Measurements from ENCODE around the gene DERA.

GRCh38 chr12:15997910-15998309 lies 86.8 kb downstream of the DERA start:
- TF ChIP-seq CTCF (IDR thresholded peaks at IDR 0.05 in 8 of 11, conservative IDR thresholded peaks at IDR 0.05 in 3 of 11): no peak
- TF ChIP-seq POLR2A (IDR thresholded peaks at IDR 0.05): no peak
- no peak for TF ChIP-seq POLR2AphosphoS5 (IDR thresholded peaks at IDR 0.05)
